Lung (tissue), 12 donors: ENCODE measurements around the gene NUP88. TPM values are rescaled to one million over a fixed set of nuclear protein-coding genes. Genes with fewer than 3 reads are reported as not detected.
"Not testable (repeated sequence)": the region's sequence is repeated elsewhere in the genome, so short reads cannot be mapped to it uniquely, and the experiment has no call there.

Experiments used
- ATAC-seq: fragments of 200-7000 bp; cut with Tn5 transposase; one replicate; pipeline ENCODE4 v1.9.1; 2020; ENCODE audit warnings: moderate number of reproducible peaks; ENCODE audit not compliant: insufficient read depth, low FRiP score
- DNase-seq, 3 donors: peaks; one replicate each; pipeline ENCODE4 v3.0.0-alpha.2; 2013 to 2017
- H3K27ac ChIP-seq, 2 donors: one replicate each; pipeline ENCODE4 v1.5.1; 2013; ENCODE audit warnings: mild to moderate bottlenecking in 2 of 2, moderate library complexity in 2 of 2, control low read depth in 1 of 2, inconsistent platforms in 1 of 2, low read depth in 1 of 2, low read length in 1 of 2
- H3K27me3 ChIP-seq, 3 donors: one replicate each; pipeline ENCODE4 v1.5.1; 2013; ENCODE audit warnings: low read length in 2 of 3; ENCODE audit not compliant: control insufficient read depth in 3 of 3, insufficient read depth in 3 of 3
- H3K36me3 ChIP-seq, 4 donors: one replicate each; pipeline ENCODE4 v1.5.1; 2013; ENCODE audit warnings: low read length in 4 of 4, mild to moderate bottlenecking in 1 of 4, moderate library complexity in 1 of 4; ENCODE audit not compliant: control insufficient read depth in 4 of 4, insufficient read depth in 4 of 4
- H3K4me1 ChIP-seq, 5 donors: one replicate each; pipeline ENCODE4 v1.5.1; 2013; ENCODE audit warnings: low read length in 5 of 5, mild to moderate bottlenecking in 2 of 5, moderate library complexity in 1 of 5; ENCODE audit not compliant: control insufficient read depth in 5 of 5, insufficient read depth in 5 of 5
- H3K4me3 ChIP-seq: one replicate; pipeline ENCODE4 v1.5.1; 2013; ENCODE audit warnings: mild to moderate bottlenecking, control low read depth, moderate library complexity
- H3K9ac ChIP-seq, 2 donors: one replicate each; pipeline ENCODE4 v1.5.1; 2013; ENCODE audit warnings: low read length in 2 of 2, control low read depth in 1 of 2; ENCODE audit not compliant: insufficient read depth in 1 of 2
- H3K9me3 ChIP-seq, 4 donors: one replicate each; pipeline ENCODE4 v1.5.1; 2013; ENCODE audit warnings: low read length in 3 of 4, mild to moderate bottlenecking in 1 of 4, moderate library complexity in 1 of 4; ENCODE audit not compliant: control insufficient read depth in 4 of 4, insufficient read depth in 3 of 4
- CTCF ChIP-seq: IDR thresholded peaks from 2 replicates; pipeline ENCODE4 v1.5.1; 2012; ENCODE audit warnings: mild to moderate bottlenecking; ENCODE audit errors: control extremely low read depth, extremely low read depth
- WGBS, 2 donors: extraction: QIAGEN DNeasy Blood & Tissue Kit; methylation state at CpG; one replicate each; pipeline ENCODE4 v1.1.7; 2013; 5-methylcytosine and 5-hydroxymethylcytosine counted together
- polyA plus RNA-seq, 2 donors: library from polyadenylated mRNA; stranded (reverse); fragments of 200-250 nt; gene quantifications; one replicate each; pipeline ENCODE4 v1.2.1, GENCODE V29; 2013
- total RNA-seq, 2 donors: library from RNA; depleted of rRNA in 1 of 2; stranded (reverse); fragments of >200 nt in 1 of 2; gene quantifications; one replicate each; pipeline ENCODE4 v1.2.1, GENCODE V29; 2014 to 2021
- donor health status: control.
- donor health status: control.
- donor health status: Bipolar disorder and iron deficiency.
- donor health status: healthy.
- donor health status: DM: yes; HTN: yes; CAD: no.

The NUP88 gene
- total and polyA plus RNA-seq, 4 donors: 30.0 to 76.4 (median 54.8) TPM

- peak; percentile 97 for TF ChIP-seq CTCF
- WGBS, 2 donors: 0% methylated on average over 68 to 75 of the region's 75 CpGs
- H3K4me1 ChIP-seq: peaks cover 0 to 9% (median 6%) of the 10 kb centered on the region in 5 donors
- H3K4me3 ChIP-seq: peak within 1 kb of the TSS; percentile 96
- peaks cover 0 to 3% (median 0%) of the 10 kb centered on the region in 4 donors for H3K9me3 ChIP-seq
- peak; percentile 93 to 96 (median 94) for DNase-seq
- peak; percentile 98 for ATAC-seq
- peak within 1 kb of the TSS; percentile 79 to 82 for H3K9ac ChIP-seq
- H3K36me3 ChIP-seq: peaks cover 19 to 33% (median 22%) of the 10 kb centered on the region in 4 donors
- peak within 1 kb of the TSS; percentile 47 to 92 for H3K27ac ChIP-seq
- no peaks in the 10 kb centered on the region for H3K27me3 ChIP-seq
These were observed 19.4 kb upstream of the NUP88 start, which contains the start of gene C1QBP for GRCh38 chr17:5438716-5439445. Gene C1QBP (minus strand): TSS chr17:5439155. CDS start chr17:5439073, 82 bp downstream.

- no peak for DNase-seq
- Histone ChIP-seq H3K4me3 (no peak overlapping the region), H3K4me1 (peaks cover 0 to 9% (median 6%) of the 10 kb centered on the region in 5 donors), H3K36me3 (peaks cover 20 to 34% (median 26%) of the 10 kb centered on the region in 4 donors), H3K9ac (peak overlapping the region; percentile 79 to 82), H3K9me3 (peaks cover 0 to 3% (median 0%) of the 10 kb centered on the region in 4 donors), H3K27ac (no peak overlapping the region), H3K27me3 (no peaks in the 10 kb centered on the region)
- ATAC-seq: no peak
- no peak for TF ChIP-seq CTCF
- 61 to 78% methylated on average over 5 of the region's 5 CpGs for WGBS, 2 donors
These were observed 18.4 kb upstream of the NUP88 start for GRCh38 chr17:5437721-5438317.

GRCh38 chr17:5435781-5436315, 16.4 kb upstream of the NUP88 start:
- ATAC-seq, H3K27me3 ChIP-seq, H3K9me3 ChIP-seq, H3K4me3 ChIP-seq, H3K4me1 ChIP-seq, H3K9ac ChIP-seq, H3K27ac ChIP-seq, DNase-seq: not testable (repeated sequence)
- peaks cover 30 to 42% (median 34%) of the 10 kb centered on the region in 4 donors for H3K36me3 ChIP-seq
- WGBS, 2 donors: 84 to 90% methylated on average over 9 of the region's 12 CpGs

- Histone ChIP-seq H3K36me3 (peaks cover 30 to 44% (median 35%) of the 10 kb centered on the region in 4 donors), H3K27ac (peak overlapping the region in 1 of 2 donors; percentile 4), H3K4me3 (no peak overlapping the region), H3K9me3 (peaks cover 0 to 3% (median 0%) of the 10 kb centered on the region in 4 donors), H3K27me3 (no peaks in the 10 kb centered on the region), H3K9ac (no peak overlapping the region), H3K4me1 (peaks cover 0 to 9% (median 6%) of the 10 kb centered on the region in 5 donors)
- TF ChIP-seq CTCF: no peak
- ATAC-seq (no peak), DNase-seq (no peak)
- WGBS, 2 donors: 93 to 94% methylated on average over 2 of the region's 2 CpGs
These were observed 15.5 kb upstream of the NUP88 start for GRCh38 chr17:5434984-5435383.
